Measurements from ENCODE around the gene LRMDA. TPM values are rescaled to one million over a fixed set of nuclear protein-coding genes. Genes with fewer than 3 reads are reported as not detected.

Gene LRMDA
- total and polyA plus RNA-seq, 2 donors (not counting 1 experiment from before 2014, with no cell fraction given) = 0.12 TPM; not detected in 1

GRCh38 chr10:75969031-75969430, 537.6 kb downstream of the LRMDA start:
- Histone ChIP-seq H4K20me1 (ENCODE audit: control insufficient read depth, insufficient read depth, low read length, poor library complexity, severe bottlenecking) (no peaks in the 10 kb centered on the region), H3K4me2 (replicated peaks; ENCODE audit: low read depth, low read length, poor library complexity, severe bottlenecking) (no peak overlapping the region), H3K4me3 (ENCODE audit: control extremely low read depth in 1 of 5, extremely low read depth in 1 of 5, insufficient read depth in 1 of 5, low read depth in 2 of 5, low read length in 4 of 5) (no peak overlapping the region), H3K27me3 (replicated peaks in 1 of 4; ENCODE audit: control extremely low read depth in 1 of 4, control insufficient read depth in 3 of 4, insufficient read depth in 4 of 4, low read length in 3 of 4) (no peaks in the 10 kb centered on the region), H3K4me1 (ENCODE audit: control insufficient read depth in 2 of 2, insufficient read depth in 2 of 2, low read length in 2 of 2) (no peaks in the 10 kb centered on the region), H3K9me3 (ENCODE audit: control extremely low read depth in 1 of 3, control insufficient read depth in 2 of 3, insufficient read depth in 1 of 3, low read length in 2 of 3) (peaks cover 0 to 5% (median 0%) of the 10 kb centered on the region in 3 donors), H3K27ac (ENCODE audit: low read length in 2 of 2) (no peak overlapping the region), H3K79me2 (ENCODE audit: control insufficient read depth, insufficient read depth, low read length) (no peaks in the 10 kb centered on the region), H3K9ac (ENCODE audit: low read length) (no peak overlapping the region), H3K36me3 (replicated peaks in 1 of 2; ENCODE audit: control extremely low read depth in 1 of 2, control insufficient read depth in 1 of 2, extremely low read depth in 1 of 2, insufficient read depth in 2 of 2, low read length in 1 of 2) (no peaks in the 10 kb centered on the region), H2AFZ (ENCODE audit: insufficient read depth, low read depth, low read length, poor library complexity, severe bottlenecking) (no peak overlapping the region)
- H3K4me1 Mint-ChIP-seq = no peaks in the 10 kb centered on the region
- H3K27ac Mint-ChIP-seq = no peak overlapping the region
- H3K27me3 Mint-ChIP-seq = no peaks in the 10 kb centered on the region
- no peaks in the 10 kb centered on the region for H3K9me3 Mint-ChIP-seq (ENCODE audit: insufficient read depth)
- ChIA-PET POLR2A (no interaction called here), CTCF (no interaction called here)
- H3K4me3 Mint-ChIP-seq = no peak overlapping the region
- TF ChIP-seq EZH2 (IDR thresholded peaks at IDR 0.05; ENCODE audit: borderline replicate concordance, insufficient read depth, low read depth, low read length, poor library complexity, severe bottlenecking) (no peak), CTCF (IDR thresholded peaks at IDR 0.05) (no peak)
- intact Hi-C loops (cut with micrococcal nuclease) = no loop called here
- DNase-seq (no peak), ATAC-seq (ENCODE audit: low read depth) (no peak)
- no CpG with 5 or more reads among the region's 2 CpGs for WGBS (ENCODE audit: insufficient coverage)

GRCh38 chr10:75971402-75972211, 540.2 kb downstream of the LRMDA start:
- DNase-seq (no peak), ATAC-seq (ENCODE audit: low read depth) (no peak)
- TF ChIP-seq CTCF (IDR thresholded peaks at IDR 0.05) = no peak
- no peak for TF ChIP-seq EZH2 (IDR thresholded peaks at IDR 0.05; ENCODE audit: borderline replicate concordance, insufficient read depth, low read depth, low read length, poor library complexity, severe bottlenecking)
- Histone ChIP-seq H3K9me3 (ENCODE audit: control extremely low read depth in 1 of 3, control insufficient read depth in 2 of 3, insufficient read depth in 1 of 3, low read length in 2 of 3) (peaks cover 0 to 5% (median 0%) of the 10 kb centered on the region in 3 donors), H3K79me2 (ENCODE audit: control insufficient read depth, insufficient read depth, low read length) (no peaks in the 10 kb centered on the region), H2AFZ (ENCODE audit: insufficient read depth, low read depth, low read length, poor library complexity, severe bottlenecking) (no peak overlapping the region), H3K4me3 (ENCODE audit: control extremely low read depth in 1 of 5, extremely low read depth in 1 of 5, insufficient read depth in 1 of 5, low read depth in 2 of 5, low read length in 4 of 5) (no peak overlapping the region), H3K27me3 (replicated peaks in 1 of 4; ENCODE audit: control extremely low read depth in 1 of 4, control insufficient read depth in 3 of 4, insufficient read depth in 4 of 4, low read length in 3 of 4) (no peaks in the 10 kb centered on the region), H4K20me1 (ENCODE audit: control insufficient read depth, insufficient read depth, low read length, poor library complexity, severe bottlenecking) (no peaks in the 10 kb centered on the region), H3K9ac (ENCODE audit: low read length) (no peak overlapping the region), H3K36me3 (replicated peaks in 1 of 2; ENCODE audit: control extremely low read depth in 1 of 2, control insufficient read depth in 1 of 2, extremely low read depth in 1 of 2, insufficient read depth in 2 of 2, low read length in 1 of 2) (no peaks in the 10 kb centered on the region), H3K4me1 (ENCODE audit: control insufficient read depth in 2 of 2, insufficient read depth in 2 of 2, low read length in 2 of 2) (no peaks in the 10 kb centered on the region), H3K27ac (ENCODE audit: low read length in 2 of 2) (no peak overlapping the region), H3K4me2 (replicated peaks; ENCODE audit: low read depth, low read length, poor library complexity, severe bottlenecking) (no peak overlapping the region)
- Mint-ChIP-seq H3K27me3 (no peaks in the 10 kb centered on the region), H3K4me3 (no peak overlapping the region), H3K4me1 (no peaks in the 10 kb centered on the region), H3K27ac (no peak overlapping the region), H3K9me3 (ENCODE audit: insufficient read depth) (no peaks in the 10 kb centered on the region)
- 96% methylated on average over 2 of the region's 4 CpGs for WGBS (ENCODE audit: insufficient coverage)
- intact Hi-C loops (cut with micrococcal nuclease) = no loop called here
- POLR2A ChIA-PET = no interaction called here
- CTCF ChIA-PET = no interaction called here
